Common myeloid progenitor, CD34-positive (primary cell): ENCODE measurements around the gene RDH14.

ENCODE experiments used
- CTCF ChIA-PET: fragments of 350-600 bp; sonication (Branson Sonifier 250); formaldehyde crosslinking; loops from one replicate; lab custom pipeline; 2021; ENCODE audit warnings: antibody characterized with exemption; lab: Charles Lee
- POLR2A ChIA-PET: fragments of 350-600 bp; sonication (Branson Sonifier 250); formaldehyde crosslinking; loops from one replicate; lab custom pipeline; 2021; ENCODE audit warnings: antibody characterized with exemption; lab: Charles Lee
- DNase-seq, 3 donors: peaks; one replicate each; pipeline versions ENCODE4 v3.0.0 to v3.0.0-alpha.2; 2013
- H3K27ac ChIP-seq, 2 experiments: 1 replicate in 1 of 2; 2 replicates in 1 of 2; pipeline ENCODE4 v1.7.0; 2013; ENCODE audit warnings: inconsistent platforms in 2 of 2, low read length in 2 of 2, mild to moderate bottlenecking in 2 of 2, low read depth in 1 of 2, moderate library complexity in 1 of 2; ENCODE audit not compliant: severe bottlenecking in 2 of 2, insufficient read depth in 1 of 2, poor library complexity in 1 of 2
- H3K27me3 ChIP-seq, 5 experiments: replicated peaks in 2 of 5; 1 replicate in 3 of 5; 2 replicates in 2 of 5; pipeline versions ENCODE4 v1.6.1 to v1.7.0; 2013; ENCODE audit warnings: low read length in 4 of 5, mild to moderate bottlenecking in 2 of 5, moderate library complexity in 2 of 5, inconsistent platforms in 1 of 5; ENCODE audit not compliant: insufficient read depth in 5 of 5, control insufficient read depth in 4 of 5
- H3K36me3 ChIP-seq, 4 experiments: 1 replicate in 2 of 4; 2 replicates in 2 of 4; pipeline versions ENCODE4 v1.6.1 to v1.7.0; 2013; ENCODE audit warnings: low read length in 3 of 4, control low read depth in 1 of 4, mild to moderate bottlenecking in 1 of 4; ENCODE audit not compliant: control insufficient read depth in 4 of 4, insufficient read depth in 4 of 4
- H3K4me1 ChIP-seq, 4 experiments: 1 replicate in 3 of 4; 2 replicates in 1 of 4; pipeline versions ENCODE4 v1.6.1 to v1.7.1; 2013; ENCODE audit warnings: low read length in 3 of 4, mild to moderate bottlenecking in 3 of 4, control low read depth in 1 of 4, inconsistent platforms in 1 of 4, moderate library complexity in 1 of 4; ENCODE audit not compliant: control insufficient read depth in 4 of 4, insufficient read depth in 4 of 4; ENCODE audit errors: control extremely low read depth in 1 of 4
- H3K4me3 ChIP-seq, 7 experiments: 1 replicate in 4 of 7; 2 replicates in 3 of 7; pipeline versions ENCODE4 v1.5.1 to v1.7.0; 2013; ENCODE audit warnings: mild to moderate bottlenecking in 7 of 7, low read length in 6 of 7, moderate library complexity in 6 of 7, inconsistent platforms in 2 of 7, low read depth in 2 of 7, control low read depth in 1 of 7; ENCODE audit not compliant: insufficient read depth in 4 of 7, control insufficient read depth in 1 of 7; ENCODE audit errors: extremely low read depth in 1 of 7
- H3K9me3 ChIP-seq, 5 experiments: 1 replicate in 4 of 5; 2 replicates in 1 of 5; pipeline versions ENCODE4 v1.6.1 to v1.7.1; 2013; ENCODE audit warnings: low read length in 4 of 5, mild to moderate bottlenecking in 2 of 5, inconsistent platforms in 1 of 5, low read depth in 1 of 5, moderate library complexity in 1 of 5; ENCODE audit not compliant: control insufficient read depth in 4 of 5, insufficient read depth in 2 of 5; ENCODE audit errors: control extremely low read depth in 1 of 5
- WGBS: methylation state at CpG from one replicate; pipeline ENCODE4 v1.1.5; 2013; ENCODE audit not compliant: insufficient coverage; 5-methylcytosine and 5-hydroxymethylcytosine counted together

Gene RDH14

GRCh38 chr2:18588802-18589201 lies 28.3 kb upstream of the RDH14 start:
- Histone ChIP-seq H3K4me1 (no peaks in the 10 kb centered on the region), H3K36me3 (no peaks in the 10 kb centered on the region), H3K9me3 (peaks cover 0 to 26% (median 8%) of the 10 kb centered on the region in 5 experiments), H3K27ac (no peak overlapping the region), H3K4me3 (no peak overlapping the region), H3K27me3 (no peaks in the 10 kb centered on the region)
- no CpG with 5 or more reads among the region's 1 CpG for WGBS
- CTCF ChIA-PET, result no interaction called here
- POLR2A ChIA-PET, result no interaction called here
- DNase-seq, result no peak

GRCh38 chr2:18588049-18588448 lies 27.6 kb upstream of the RDH14 start:
- CTCF ChIA-PET, result no interaction called here

GRCh38 chr2:18585526-18585925 lies 25.1 kb upstream of the RDH14 start:
- peaks cover 0 to 26% (median 8%) of the 10 kb centered on the region in 5 experiments for H3K9me3 ChIP-seq
- no peak overlapping the region for H3K4me3 ChIP-seq
- no peak for DNase-seq
- H3K27me3 ChIP-seq, result no peaks in the 10 kb centered on the region
- ChIA-PET CTCF (no interaction called here), POLR2A (no interaction called here)
- WGBS, result no CpG with 5 or more reads among the region's 3 CpGs
- no peaks in the 10 kb centered on the region for H3K4me1 ChIP-seq
- no peak overlapping the region for H3K27ac ChIP-seq
- no peaks in the 10 kb centered on the region for H3K36me3 ChIP-seq

More at GRCh38 chr2:18588049-18588448, 27.6 kb upstream of the RDH14 start:
- no CpG with 5 or more reads among the region's 1 CpG for WGBS
- POLR2A ChIA-PET, result no interaction called here
- no peaks in the 10 kb centered on the region for H3K4me1 ChIP-seq
- peaks cover 0 to 26% (median 8%) of the 10 kb centered on the region in 5 experiments for H3K9me3 ChIP-seq
- H3K27me3 ChIP-seq, result no peaks in the 10 kb centered on the region
- H3K4me3 ChIP-seq, result no peak overlapping the region
- DNase-seq, result no peak
- H3K36me3 ChIP-seq, result no peaks in the 10 kb centered on the region
- no peak overlapping the region for H3K27ac ChIP-seq

GRCh38 chr2:18584608-18584954 lies 24.1 kb upstream of the RDH14 start:
- CTCF ChIA-PET, result no interaction called here
- 89% methylated on average over 24 of the region's 32 CpGs for WGBS

GRCh38 chr2:18583905-18584607 lies 23.6 kb upstream of the RDH14 start:
- CTCF ChIA-PET, result no interaction called here
- POLR2A ChIA-PET, result no interaction called here
- 93% methylated on average over 33 of the region's 37 CpGs for WGBS

More at GRCh38 chr2:18584608-18584954, 24.1 kb upstream of the RDH14 start:
- Histone ChIP-seq H3K27ac (no peak overlapping the region), H3K36me3 (no peaks in the 10 kb centered on the region), H3K4me1 (no peaks in the 10 kb centered on the region), H3K27me3 (no peaks in the 10 kb centered on the region), H3K4me3 (no peak overlapping the region), H3K9me3 (peaks cover 0 to 26% (median 8%) of the 10 kb centered on the region in 5 experiments)
- POLR2A ChIA-PET, result no interaction called here
- DNase-seq, result no peak

GRCh38 chr2:18580606-18581005 lies 20.2 kb upstream of the RDH14 start:
- Histone ChIP-seq H3K27me3 (no peaks in the 10 kb centered on the region), H3K27ac (no peak overlapping the region), H3K4me3 (no peak overlapping the region), H3K36me3 (no peaks in the 10 kb centered on the region), H3K4me1 (no peaks in the 10 kb centered on the region), H3K9me3 (peaks cover 2 to 21% (median 6%) of the 10 kb centered on the region in 5 experiments)
- POLR2A ChIA-PET, result no interaction called here
- CTCF ChIA-PET, result no interaction called here
- WGBS, result no CpG with 5 or more reads among the region's 3 CpGs
- DNase-seq, result no peak

More at GRCh38 chr2:18583905-18584607, 23.6 kb upstream of the RDH14 start:
- Histone ChIP-seq H3K27ac (no peak overlapping the region), H3K36me3 (no peaks in the 10 kb centered on the region), H3K27me3 (no peaks in the 10 kb centered on the region), H3K9me3 (peaks cover 2 to 28% (median 8%) of the 10 kb centered on the region in 5 experiments), H3K4me1 (no peaks in the 10 kb centered on the region), H3K4me3 (no peak overlapping the region)
- DNase-seq, result no peak

GRCh38 chr2:18578033-18578432 lies 17.6 kb upstream of the RDH14 start:
- DNase-seq, result no peak
- peaks cover 0 to 7% (median 3%) of the 10 kb centered on the region in 5 experiments for H3K9me3 ChIP-seq
- H3K4me1 ChIP-seq, result no peaks in the 10 kb centered on the region
- no peaks in the 10 kb centered on the region for H3K27me3 ChIP-seq
- ChIA-PET CTCF (no interaction called here), POLR2A (interaction anchor here (0.6 kb wide), 1 partner anchor 1136 kb away, joined by 3 read pairs; no protein-coding TSS in a partner anchor)
- no peaks in the 10 kb centered on the region for H3K36me3 ChIP-seq
- no peak overlapping the region for H3K4me3 ChIP-seq
- H3K27ac ChIP-seq, result no peak overlapping the region
